GM19328 (cell line): ENCODE data around the gene F7.

ENCODE experiments used
- ATAC-seq: cut with Tn5 transposase; IDR thresholded peaks from one replicate; pipeline ENCODE4 v1.9.1; 2021; ENCODE audit warnings: mild to moderate bottlenecking, moderate library complexity; ENCODE audit not compliant: unreplicated experiment

Gene F7

DNA sequence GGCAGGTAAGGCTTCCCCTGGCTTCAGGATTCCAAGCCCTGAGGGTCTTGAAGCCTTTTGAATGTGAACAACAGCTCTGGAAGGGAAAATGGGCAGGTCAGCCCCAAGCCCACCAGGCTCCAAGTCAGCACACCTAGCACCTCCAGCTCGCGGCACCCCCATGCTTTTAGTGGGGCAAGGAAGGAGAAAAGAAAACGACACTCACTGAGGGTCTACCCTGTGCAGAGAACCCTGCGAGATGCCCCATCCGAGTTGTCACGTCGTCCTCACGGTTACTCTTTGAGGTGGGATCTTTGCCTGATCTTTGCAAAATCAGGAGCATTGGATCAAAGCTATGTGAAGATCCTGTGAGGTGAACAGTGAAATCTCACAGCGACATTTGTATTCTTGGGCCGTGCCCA, 11.3 kb downstream of the F7 start:
- no peak for ATAC-seq

DNA sequence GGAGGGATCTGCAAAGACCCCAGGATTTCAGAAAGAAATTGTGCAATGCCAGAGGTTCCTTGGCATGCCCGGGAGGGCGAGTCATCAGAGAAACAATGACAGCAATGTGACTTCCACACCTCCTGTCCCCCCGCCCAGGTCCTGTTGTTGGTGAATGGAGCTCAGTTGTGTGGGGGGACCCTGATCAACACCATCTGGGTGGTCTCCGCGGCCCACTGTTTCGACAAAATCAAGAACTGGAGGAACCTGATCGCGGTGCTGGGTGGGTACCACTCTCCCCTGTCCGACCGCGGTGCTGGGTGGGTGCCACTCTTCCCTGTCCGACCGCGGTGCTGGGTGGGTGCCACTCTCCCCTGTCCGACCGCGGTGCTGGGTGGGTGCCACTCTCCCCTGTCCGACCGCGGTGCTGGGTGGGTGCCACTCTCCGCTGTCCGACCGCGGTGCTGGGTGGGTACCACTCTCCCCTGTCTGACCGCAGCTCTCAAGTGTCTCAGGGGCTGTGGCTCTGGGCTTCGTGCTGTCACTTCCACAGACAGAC, 11.8 kb downstream of the F7 start:
- ATAC-seq: no peak

DNA sequence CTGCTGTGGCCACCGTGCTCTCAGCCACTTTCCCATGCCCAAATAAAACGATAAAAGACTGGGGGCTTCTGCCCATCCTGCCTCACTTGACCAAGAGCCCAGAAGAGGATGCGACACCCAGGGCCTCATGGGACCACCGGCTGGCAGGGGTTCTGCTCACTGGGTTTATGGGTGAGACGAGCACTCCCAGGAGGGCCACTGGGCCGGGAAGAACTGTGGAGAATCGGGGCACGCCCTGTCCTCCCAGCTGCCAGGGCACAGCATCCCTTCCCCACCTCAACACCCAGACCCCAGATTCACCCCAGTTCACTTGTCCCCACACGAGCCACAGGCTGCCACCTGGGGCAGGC, 12.3 kb downstream of the F7 start:
- no peak for ATAC-seq

DNA sequence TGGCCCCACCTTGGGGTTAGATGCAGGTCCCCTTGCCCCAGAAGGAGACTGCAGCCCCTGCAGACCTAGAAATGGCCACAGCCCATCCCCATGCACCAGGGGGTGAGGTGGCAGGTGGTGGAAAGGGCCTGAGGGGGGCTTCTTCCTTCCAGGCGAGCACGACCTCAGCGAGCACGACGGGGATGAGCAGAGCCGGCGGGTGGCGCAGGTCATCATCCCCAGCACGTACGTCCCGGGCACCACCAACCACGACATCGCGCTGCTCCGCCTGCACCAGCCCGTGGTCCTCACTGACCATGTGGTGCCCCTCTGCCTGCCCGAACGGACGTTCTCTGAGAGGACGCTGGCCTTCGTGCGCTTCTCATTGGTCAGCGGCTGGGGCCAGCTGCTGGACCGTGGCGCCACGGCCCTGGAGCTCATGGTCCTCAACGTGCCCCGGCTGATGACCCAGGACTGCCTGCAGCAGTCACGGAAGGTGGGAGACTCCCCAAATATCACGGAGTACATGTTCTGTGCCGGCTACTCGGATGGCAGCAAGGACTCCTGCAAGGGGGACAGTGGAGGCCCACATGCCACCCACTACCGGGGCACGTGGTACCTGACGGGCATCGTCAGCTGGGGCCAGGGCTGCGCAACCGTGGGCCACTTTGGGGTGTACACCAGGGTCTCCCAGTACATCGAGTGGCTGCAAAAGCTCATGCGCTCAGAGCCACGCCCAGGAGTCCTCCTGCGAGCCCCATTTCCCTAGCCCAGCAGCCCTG, 12.8 kb downstream of the F7 start:
- no peak for ATAC-seq

DNA sequence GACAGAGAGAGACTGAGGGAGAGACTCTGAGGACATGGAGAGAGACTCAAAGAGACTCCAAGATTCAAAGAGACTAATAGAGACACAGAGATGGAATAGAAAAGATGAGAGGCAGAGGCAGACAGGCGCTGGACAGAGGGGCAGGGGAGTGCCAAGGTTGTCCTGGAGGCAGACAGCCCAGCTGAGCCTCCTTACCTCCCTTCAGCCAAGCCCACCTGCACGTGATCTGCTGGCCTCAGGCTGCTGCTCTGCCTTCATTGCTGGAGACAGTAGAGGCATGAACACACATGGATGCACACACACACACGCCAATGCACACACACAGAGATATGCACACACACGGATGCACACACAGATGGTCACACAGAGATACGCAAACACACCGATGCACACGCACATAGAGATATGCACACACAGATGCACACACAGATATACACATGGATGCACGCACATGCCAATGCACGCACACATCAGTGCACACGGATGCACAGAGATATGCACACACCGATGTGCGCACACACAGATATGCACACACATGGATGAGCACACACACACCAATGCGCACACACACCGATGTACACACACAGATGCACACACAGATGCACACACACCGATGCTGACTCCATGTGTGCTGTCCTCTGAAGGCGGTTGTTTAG, 13.7 kb downstream of the F7 start:
- no peak for ATAC-seq

DNA sequence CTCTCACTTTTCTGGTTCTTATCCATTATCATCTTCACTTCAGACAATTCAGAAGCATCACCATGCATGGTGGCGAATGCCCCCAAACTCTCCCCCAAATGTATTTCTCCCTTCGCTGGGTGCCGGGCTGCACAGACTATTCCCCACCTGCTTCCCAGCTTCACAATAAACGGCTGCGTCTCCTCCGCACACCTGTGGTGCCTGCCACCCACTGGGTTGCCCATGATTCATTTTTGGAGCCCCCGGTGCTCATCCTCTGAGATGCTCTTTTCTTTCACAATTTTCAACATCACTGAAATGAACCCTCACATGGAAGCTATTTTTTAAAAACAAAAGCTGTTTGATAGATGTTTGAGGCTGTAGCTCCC, 14.2 kb downstream of the F7 start:
- ATAC-seq: no peak

DNA sequence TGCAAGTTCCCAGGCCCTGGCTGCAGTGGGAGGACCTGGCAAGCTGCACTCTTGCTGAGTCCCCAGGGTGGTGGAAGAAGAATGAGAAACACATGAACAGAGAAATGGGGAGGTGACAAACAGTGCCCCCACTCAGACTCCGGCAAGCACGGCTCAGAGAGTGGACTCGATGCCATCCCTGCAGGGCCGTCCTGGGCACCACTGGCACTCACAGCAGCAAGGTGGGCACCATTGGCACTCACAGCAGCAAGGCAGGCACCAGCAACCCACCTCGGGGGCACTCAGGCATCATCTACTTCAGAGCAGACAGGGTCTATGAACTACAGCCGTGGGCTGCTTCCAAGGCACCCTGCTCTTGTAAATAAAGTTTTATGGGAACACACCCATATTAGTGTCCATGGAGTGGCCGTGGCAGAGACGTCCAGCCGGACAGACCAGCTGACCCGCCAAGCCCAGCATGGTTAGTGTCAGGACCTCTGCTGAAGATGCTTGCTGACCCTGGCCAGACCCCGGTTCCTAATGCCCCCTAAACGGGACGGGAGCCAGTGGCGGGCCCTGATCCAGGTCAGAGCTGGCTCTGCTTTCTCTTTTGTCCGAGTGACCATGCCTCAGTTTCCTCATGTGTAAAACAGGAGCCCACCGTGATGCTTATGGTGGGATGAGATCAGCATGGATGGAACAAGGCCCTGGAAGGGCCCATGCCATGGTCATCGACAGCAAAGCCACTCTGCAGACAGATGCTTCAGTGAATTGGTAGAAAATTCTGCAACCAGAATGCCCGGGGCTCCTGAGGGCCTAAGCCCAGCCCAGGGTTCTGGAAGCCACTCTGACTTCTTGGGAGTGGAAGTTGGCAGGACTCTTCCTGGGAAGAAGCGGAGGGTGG, 14.9 kb downstream of the F7 start:
- ATAC-seq: no peak

DNA sequence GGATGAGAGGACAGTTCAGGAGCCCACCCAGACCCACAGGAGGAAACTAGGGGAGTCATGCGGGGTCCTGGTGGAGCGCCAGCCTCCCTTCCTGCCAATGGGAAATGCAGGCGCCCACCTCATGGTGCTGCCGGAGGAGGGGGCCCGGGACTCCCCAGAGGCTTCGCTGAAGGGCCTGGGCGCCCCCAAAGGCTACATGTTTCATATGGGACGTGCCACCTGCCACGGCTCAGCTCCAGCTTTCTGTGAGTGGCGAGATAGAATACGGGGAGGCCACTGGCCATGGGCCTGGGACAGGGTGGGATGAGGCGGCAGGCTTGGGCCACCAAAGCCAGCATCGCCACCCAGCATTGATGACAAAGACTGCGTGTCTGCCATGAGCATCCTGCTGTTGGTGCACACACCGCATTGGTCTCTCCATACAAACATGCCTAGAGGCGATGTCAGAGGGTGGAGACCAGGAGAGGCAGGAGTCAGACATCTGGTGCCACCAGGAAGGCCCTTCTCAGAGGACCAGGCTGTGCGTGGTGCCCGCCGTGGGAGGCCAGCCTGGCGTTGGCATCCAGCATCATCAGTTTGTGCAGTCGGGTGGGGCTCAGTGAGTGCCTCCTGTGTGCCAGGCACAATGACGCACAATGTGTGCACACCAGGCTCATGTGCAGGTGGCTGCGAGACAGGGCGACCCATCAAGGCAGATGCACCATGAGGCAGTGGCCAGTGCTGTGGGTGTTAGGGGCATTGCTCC, 15.8 kb downstream of the F7 start:
- no peak for ATAC-seq

DNA sequence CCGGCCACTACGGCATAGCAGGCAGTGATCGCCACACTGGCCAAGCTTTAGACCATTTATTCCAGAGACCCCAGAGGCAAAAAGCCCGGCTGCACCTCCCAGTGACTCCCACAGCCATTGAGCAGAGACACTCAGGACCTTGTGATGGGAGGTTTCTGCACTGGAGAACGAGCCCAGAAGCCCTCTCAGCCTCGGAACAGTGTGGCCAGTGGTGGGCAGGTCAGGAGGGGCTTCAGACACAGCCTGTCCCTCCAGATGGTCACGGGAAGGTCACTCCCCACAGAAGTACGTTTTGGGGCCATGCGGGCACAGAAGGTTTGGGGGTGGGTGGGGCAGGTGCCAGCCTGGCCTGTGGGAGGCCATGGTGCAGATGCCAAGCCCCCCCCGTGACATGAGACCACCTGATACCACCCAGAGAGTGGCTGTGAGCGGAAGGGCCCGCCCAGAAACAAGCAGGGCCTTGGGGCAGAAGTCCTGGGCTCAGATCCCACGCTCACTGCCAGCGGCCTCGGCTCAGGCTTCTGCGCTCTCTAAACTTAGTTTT, 16.4 kb downstream of the F7 start:
- ATAC-seq: no peak

DNA sequence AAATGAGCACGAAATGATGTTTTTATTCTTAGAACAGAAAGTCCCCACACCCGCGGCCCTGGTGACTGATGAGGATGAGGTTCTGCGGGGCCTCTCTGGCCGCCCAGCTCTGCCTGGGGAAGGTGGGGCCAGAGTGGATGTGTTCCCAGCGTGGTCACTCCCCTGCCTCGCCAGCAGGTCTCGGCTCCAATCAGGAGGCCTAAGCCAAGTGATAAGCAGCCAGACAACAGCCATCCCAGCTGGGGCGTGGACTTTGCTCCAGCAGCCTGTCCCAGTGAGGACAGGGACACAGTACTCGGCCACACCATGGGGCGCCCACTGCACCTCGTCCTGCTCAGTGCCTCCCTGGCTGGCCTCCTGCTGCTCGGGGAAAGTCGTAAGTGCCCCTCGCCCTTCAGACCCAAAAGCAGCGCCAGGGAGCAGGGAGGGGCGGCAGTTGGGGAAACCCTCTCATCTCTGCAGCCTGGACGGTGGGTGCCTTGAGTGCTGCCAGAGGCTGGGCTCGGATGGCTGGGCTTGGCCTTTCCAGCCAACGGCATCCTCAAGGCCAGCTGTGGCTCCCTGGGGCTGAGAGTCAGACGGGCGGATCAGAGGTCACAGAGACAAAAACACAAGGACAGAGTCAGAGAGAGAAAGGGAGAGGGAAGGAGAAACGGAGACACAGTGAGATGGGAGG, 17.1 kb downstream of the F7 start, which contains the start of gene F10:
TSS of gene F10 (plus strand) at position 250 of the 676 bp plus-strand sequence. CDS start at position 307, 57 bp downstream.
- ATAC-seq: no peak

DNA sequence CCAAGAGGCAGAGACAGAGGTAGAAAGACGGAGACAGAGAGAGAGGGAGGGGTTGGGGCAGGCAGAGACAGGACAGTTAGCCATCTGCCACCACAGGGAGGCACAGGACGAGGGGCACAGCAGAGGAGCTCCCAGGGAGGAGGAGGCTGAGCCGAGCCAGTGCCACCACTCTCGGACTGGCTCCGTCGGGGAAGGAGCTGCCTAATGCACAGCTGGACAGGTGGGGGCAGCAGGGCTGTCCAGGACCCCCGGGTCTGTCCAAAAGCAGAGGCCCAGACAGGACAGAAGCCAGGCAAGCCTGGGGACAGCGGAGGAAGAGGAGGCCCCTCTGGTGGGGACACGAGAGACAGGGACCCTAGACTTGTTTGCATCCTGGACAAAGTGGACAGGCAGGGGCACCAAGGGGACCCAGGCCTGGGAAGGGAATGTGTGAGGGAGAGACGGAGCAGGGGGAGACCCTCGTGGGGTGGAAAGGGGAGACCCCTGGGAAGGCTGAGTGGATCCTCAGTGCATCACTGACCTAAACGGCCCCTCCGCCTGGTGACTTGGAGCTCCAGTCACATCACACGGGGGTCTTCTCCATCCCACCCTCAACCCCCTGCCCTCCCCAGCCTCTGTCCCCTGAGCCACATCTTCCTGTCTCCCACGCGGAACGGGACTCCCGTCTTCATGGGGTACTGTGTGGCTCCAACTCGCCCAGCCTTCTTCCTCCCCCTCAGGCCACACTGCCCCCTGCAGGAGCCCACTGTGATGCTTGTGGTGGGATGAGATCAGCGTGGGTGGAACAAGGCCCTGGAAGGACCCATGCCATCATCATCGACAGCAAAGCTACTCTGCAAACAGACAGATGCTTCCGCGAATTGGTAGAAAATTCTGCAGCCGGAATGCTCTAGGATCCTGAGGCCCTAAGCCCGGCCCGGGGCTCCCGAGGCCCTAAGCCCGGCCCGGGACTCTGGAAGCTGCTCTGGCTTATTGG, 17.9 kb downstream of the F7 start:
- ATAC-seq: no peak

DNA sequence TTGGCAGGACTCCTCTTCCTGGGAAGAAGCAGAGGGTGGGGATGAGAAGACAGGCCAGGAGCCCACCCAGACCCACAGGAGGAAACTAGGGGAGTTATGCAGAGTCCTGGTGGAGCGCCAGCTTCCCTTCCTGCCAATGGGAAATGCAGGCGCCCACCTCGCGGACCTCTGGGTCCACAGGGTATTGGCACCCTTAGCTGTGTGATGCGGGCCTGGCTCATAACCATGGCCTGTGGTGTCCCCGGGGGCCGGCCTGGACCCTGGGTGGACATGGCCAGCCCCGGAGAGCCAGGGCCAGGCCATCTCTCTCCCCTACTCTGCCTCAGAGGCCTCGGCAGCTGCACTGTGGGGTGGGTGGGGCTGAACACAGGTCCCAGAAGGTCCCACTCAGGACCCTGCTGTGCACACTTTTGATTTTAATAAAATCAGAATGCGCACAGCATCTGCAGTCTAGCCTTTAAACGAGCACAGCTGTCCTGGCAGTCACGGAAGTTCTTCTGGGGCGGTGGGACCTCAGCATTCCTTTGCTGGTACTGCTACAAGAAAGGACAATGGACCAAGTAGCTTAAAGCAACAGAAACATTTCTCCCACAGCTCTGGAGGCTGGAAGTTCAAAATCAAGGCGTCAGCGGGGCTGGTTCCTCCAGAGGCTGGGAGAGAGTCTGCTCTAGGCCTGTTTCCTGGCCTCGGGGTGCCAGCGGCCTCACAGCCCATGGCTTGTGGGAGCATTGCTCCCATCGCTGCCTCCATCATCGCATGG, 18.8 kb downstream of the F7 start:
- ATAC-seq: no peak

DNA sequence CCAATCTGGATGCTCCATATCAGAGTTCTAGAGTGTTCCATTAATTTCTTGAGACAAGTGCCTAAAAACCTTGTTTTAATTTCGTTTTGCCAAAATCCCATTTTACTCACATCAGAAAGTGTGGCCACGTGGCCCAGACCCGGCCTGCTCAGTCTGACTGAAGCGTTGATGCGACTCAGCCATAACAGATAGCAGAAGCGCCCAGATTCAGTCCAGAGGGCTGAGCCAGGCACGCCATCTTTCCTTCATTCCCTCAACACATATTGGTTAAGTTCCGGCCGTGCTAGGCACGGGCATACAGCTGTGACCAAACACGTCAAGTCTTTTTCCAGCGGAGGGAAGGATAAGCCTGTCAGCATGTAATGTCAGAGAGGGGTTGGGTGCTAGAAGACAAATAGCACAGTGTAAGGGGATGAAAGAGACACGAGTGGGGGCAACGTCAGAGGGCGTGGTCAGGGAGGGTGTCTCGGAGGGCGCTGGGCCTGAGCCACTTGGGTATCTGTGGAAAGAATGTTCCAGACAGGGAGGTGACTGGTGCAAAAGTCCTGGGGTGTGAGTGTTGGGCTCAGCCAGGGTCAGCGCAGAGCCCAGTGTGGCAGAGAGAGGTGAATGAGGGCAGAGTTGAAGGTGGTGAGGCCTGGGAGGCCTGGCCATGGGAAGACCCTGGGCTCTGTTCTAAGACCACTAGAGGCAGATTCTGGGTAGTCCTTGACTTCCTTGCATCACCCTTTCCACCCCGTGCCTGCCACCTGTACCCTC, 20.1 kb downstream of the F7 start:
- ATAC-seq: no peak

DNA sequence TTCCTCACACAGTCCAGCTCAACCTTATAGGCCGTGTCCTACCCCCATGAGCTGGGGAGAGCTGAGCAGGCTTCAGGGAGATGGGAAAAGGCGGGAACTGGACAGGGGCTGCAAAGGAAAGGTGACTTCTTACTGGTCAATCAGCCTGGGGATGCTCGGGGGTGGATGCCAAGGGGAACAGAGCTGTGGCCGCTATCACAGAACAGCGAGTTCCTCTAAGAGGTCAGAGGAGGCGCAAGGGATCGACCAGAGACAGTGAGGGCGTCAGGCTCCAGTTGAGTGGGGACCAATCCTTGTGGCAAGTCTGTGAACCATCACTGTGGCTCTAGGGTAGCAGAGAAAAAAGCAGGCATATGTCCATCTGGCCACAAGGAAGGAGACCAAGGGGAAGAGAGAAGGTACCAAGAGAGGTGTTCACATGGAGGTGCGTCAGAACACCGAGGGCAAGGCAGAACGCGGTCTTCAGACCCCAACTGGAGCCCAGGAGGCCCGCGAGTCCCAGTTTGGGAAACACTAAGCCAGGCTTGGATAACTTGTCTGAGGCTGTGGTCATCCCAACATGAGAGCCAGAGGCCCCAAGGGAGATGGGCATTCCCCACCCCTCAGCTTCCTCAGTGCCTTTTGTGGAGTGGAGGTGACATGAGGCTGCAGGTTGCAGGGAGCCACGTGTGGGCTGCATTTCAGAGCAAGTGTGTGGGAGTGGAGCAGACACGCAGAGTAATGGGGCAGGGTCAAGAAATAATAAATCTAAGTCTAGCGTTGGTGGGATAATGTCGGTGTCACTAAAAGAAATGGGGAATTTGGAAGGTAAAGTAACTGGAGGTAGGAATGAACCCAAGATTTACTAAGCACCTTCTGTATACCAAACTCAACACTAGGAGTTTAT, 20.9 kb downstream of the F7 start:
- ATAC-seq: no peak

DNA sequence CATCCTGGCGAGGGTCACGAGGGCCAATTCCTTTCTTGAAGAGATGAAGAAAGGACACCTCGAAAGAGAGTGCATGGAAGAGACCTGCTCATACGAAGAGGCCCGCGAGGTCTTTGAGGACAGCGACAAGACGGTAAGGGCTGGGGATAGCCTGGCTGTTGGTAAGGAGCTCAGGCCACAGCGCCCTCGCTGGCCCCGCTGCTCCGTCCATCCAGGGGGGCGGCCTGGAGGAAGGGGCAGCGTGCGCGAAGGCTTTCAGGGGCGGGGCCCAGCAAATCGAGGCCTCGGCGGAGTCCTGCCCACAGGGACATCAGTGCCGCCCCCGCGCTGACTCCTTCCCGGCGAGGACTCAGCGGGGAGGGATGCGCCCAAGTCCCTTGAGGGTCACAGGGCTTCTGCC, 23.9 kb downstream of the F7 start:
- ATAC-seq: no peak
